SU-DHL-6 (cell line): Measurements from ENCODE around the gene INTS15.

Experiments
- H2AFZ ChIP-seq: fragments of 200-600 bp; sonication (generic); 2 replicates; pipeline ENCODE4 v1.6.1; 2014; ENCODE audit warnings: low read depth, mild to moderate bottlenecking, moderate library complexity, mixed read lengths, antibody characterized with exemption, low read length; ENCODE audit not compliant: severe bottlenecking
- H3F3A ChIP-seq: fragments of 200-600 bp; shearing (Covaris generic); 2 replicates; pipeline ENCODE4 v1.6.0; 2016; ENCODE audit warnings: antibody characterized with exemption, mild to moderate bottlenecking; ENCODE audit not compliant: insufficient read depth
- H3K27ac ChIP-seq: fragments of 200-600 bp; sonication (generic); 2 replicates; pipeline ENCODE4 v1.5.1; 2016; ENCODE audit warnings: low read depth, mild to moderate bottlenecking, low read length, moderate library complexity, mixed read lengths
- H3K27me3 ChIP-seq: fragments of 200-600 bp; sonication (generic), shearing (Covaris generic); 2 replicates; pipeline ENCODE4 v1.6.0; 2014; ENCODE audit warnings: mild to moderate bottlenecking, low read length
- H3K36me3 ChIP-seq: fragments of 200-600 bp; sonication (generic); 2 replicates; pipeline ENCODE4 v1.6.1; 2014; ENCODE audit warnings: mild to moderate bottlenecking, low read length, mixed read lengths
- H3K4me2 ChIP-seq: fragments of 300-600, 200-600 bp; shearing (Covaris generic), sonication (generic); 2 replicates; pipeline ENCODE4 v1.6.0; 2014; ENCODE audit warnings: low read length, low read depth, mild to moderate bottlenecking; ENCODE audit not compliant: poor library complexity, severe bottlenecking
- H3K4me3 ChIP-seq: fragments of 200-600 bp; sonication (generic); 2 replicates; pipeline ENCODE4 v1.5.1; 2014; ENCODE audit warnings: antibody characterized with exemption, low read length, mild to moderate bottlenecking, mixed read lengths; ENCODE audit not compliant: insufficient read depth, poor library complexity, severe bottlenecking
- H3K79me2 ChIP-seq: fragments of 200-600 bp; sonication (generic); 2 replicates; pipeline ENCODE4 v1.6.1; 2014; ENCODE audit warnings: mild to moderate bottlenecking, low read length, moderate library complexity; ENCODE audit not compliant: insufficient read depth
- H3K9ac ChIP-seq: fragments of 200-600 bp; sonication (generic); 2 replicates; pipeline ENCODE4 v1.7.0; 2014; ENCODE audit warnings: mild to moderate bottlenecking, low read length
- H3K9me2 ChIP-seq: fragments of 200-600 bp; sonication (generic); replicated peaks from 2 replicates; pipeline ENCODE4 v1.6.1; 2014; ENCODE audit warnings: low read length; ENCODE audit not compliant: insufficient read depth
- H3K9me3 ChIP-seq: fragments of 200-600 bp; sonication (generic); 2 replicates; pipeline ENCODE4 v1.6.1; 2014; ENCODE audit warnings: low read length, mixed read lengths; ENCODE audit not compliant: insufficient read depth
- H4K20me1 ChIP-seq: fragments of 200-600 bp; sonication (generic); 2 replicates; pipeline ENCODE4 v1.6.1; 2014; ENCODE audit warnings: low read depth, mild to moderate bottlenecking, antibody characterized with exemption, low read length, moderate library complexity, mixed read lengths
- CTCF ChIP-seq: fragments of 200-600 bp; sonication (generic); IDR thresholded peaks from one replicate; pipeline ENCODE4 v1.5.1; 2017; ENCODE audit warnings: antibody characterized with exemption, mild to moderate bottlenecking, low read length, moderate library complexity; ENCODE audit not compliant: insufficient read depth, poor library complexity, severe bottlenecking
- EZH2phosphoT487 ChIP-seq: fragments of 200-600 bp; sonication (generic), shearing (Covaris generic); conservative IDR thresholded peaks from 2 replicates; pipeline ENCODE4 v1.6.1; 2018; ENCODE audit warnings: mild to moderate bottlenecking, antibody characterized with exemption, low read length, moderate library complexity, mixed read lengths

Gene INTS15

GRCh38 chr7:6589829-6590644 lies at the start of gene INTS15:
Gene INTS15 (plus strand): TSS chr7:6590021. CDS start chr7:6590284, 263 bp downstream.
- Histone ChIP-seq H3K9me2 (no peaks in the 10 kb centered on the region), H3F3A (0 out of 2 replicates have a peak, but pooled peaks cover 5% of the 10 kb centered on the region), H3K79me2 (peaks cover 17% of the 10 kb centered on the region), H4K20me1 (no peaks in the 10 kb centered on the region), H2AFZ (peak within 1 kb of the TSS; percentile 71), H3K27me3 (no peaks in the 10 kb centered on the region), H3K9me3 (no peaks in the 10 kb centered on the region), H3K4me2 (peak within 1 kb of the TSS; percentile 79), H3K36me3 (peaks cover 6% of the 10 kb centered on the region; the same call in 1 of the 2 replicates), H3K9ac (peak within 1 kb of the TSS; percentile 83), H3K27ac (peak within 1 kb of the TSS; percentile 78), H3K4me3 (peak within 1 kb of the TSS; percentile 95)
- TF ChIP-seq CTCF (peak; percentile 23), EZH2phosphoT487 (no peak)

DNA sequence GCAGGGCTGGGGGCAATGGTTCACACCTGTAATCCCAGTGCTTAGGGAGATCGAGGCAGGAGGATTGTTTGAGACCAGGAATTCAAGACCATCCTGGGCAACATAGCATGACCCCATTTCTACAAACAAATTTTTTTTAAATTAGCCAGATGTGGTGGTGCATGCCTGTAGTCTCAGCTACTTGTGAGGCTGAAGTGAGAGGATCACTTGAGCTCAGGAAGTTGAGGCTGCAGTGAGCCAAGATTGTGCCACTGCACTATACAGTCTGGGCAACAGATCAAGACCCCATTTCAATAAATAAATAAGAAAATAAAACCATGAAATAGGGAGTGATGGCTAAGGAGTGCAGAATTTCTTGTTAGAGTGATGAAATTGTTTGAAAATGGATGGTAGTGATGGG lies 47.5 kb upstream of the INTS15 start:
- no peak for TF ChIP-seq EZH2phosphoT487
- no peak for TF ChIP-seq CTCF
- Histone ChIP-seq H3K79me2 (no peaks in the 10 kb centered on the region), H4K20me1 (no peaks in the 10 kb centered on the region), H3K9me3 (no peaks in the 10 kb centered on the region), H3K9ac (no peak overlapping the region), H3K27me3 (no peaks in the 10 kb centered on the region), H3K27ac (no peak overlapping the region), H3K4me2 (no peak overlapping the region), H3K4me3 (no peak overlapping the region), H3K9me2 (no peaks in the 10 kb centered on the region), H3F3A (no peaks in the 10 kb centered on the region), H2AFZ (no peak overlapping the region), H3K36me3 (no peaks in the 10 kb centered on the region)

DNA sequence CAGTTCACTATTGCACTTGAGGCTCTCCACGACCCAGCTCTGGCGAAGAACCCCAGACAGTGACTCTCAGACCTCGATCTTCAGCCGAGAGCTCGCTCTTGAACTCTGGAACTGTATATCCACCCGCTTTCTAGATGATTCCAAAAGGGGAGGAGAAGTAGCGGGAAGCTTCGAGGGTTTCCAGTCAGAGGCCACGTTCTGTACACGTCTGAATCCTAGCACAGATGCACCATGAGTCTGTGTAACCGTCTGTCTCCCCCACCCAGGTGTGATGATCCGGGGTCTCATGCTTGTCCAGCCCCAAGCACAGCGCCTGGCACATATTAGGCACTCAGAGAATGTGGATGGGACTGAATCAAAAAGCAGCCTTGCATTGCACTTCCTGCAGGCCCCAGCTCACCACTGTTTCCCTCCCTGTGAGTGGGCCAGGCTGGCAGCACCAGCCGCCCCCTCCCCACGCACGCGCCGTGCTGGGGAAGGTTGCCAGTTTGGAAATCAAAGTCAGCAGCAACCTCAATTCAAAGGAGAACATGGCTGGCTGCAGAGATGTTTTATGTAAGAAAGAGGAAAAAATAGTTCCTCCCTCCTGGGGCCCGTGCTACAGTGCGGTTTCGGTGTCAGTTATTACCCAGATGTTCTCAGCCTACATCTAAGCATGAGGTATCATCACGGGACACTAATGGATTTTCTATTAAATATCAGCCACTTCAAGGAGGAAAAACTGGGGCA lies 44.3 kb upstream of the INTS15 start:
- H3K27me3 ChIP-seq: no peaks in the 10 kb centered on the region
- H4K20me1 ChIP-seq: no peaks in the 10 kb centered on the region
- no peak overlapping the region for H3K4me2 ChIP-seq
- H3K9me3 ChIP-seq: no peaks in the 10 kb centered on the region
- H3K9ac ChIP-seq: no peak overlapping the region
- TF ChIP-seq EZH2phosphoT487: no peak
- no peak for TF ChIP-seq CTCF
- H3K36me3 ChIP-seq: no peaks in the 10 kb centered on the region
- H2AFZ ChIP-seq: no peak overlapping the region
- no peaks in the 10 kb centered on the region for H3F3A ChIP-seq
- H3K27ac ChIP-seq: no peak overlapping the region
- H3K79me2 ChIP-seq: no peaks in the 10 kb centered on the region
- H3K4me3 ChIP-seq: no peak overlapping the region
- no peaks in the 10 kb centered on the region for H3K9me2 ChIP-seq
